Kidney (tissue), 14 donors: ENCODE results near the gene CYTH4. TPM values are rescaled to one million over a fixed set of nuclear protein-coding genes. Genes with fewer than 3 reads are reported as not detected.

Source experiments
- DNase-seq, 5 donors: peaks; one replicate each; pipeline ENCODE4 v3.0.0-alpha.2; 2013 to 2020
- FAIRE-seq: peaks from 2 replicates; lab custom pipeline; 2012; peaks lifted over from hg19 to GRCh38; lab: Jason Lieb, UNC
- H3K27ac ChIP-seq, 2 donors: one replicate each; pipeline ENCODE4 v1.7.0; 2013; ENCODE audit warnings: low read depth in 2 of 2, low read length in 2 of 2, inconsistent platforms in 1 of 2
- H3K27me3 ChIP-seq: one replicate; pipeline ENCODE4 v1.7.1; 2013; ENCODE audit warnings: low read length, inconsistent platforms; ENCODE audit not compliant: control insufficient read depth, insufficient read depth
- H3K36me3 ChIP-seq, 3 donors: one replicate each; pipeline versions ENCODE4 v1.7.0 to v1.7.1; 2013; ENCODE audit warnings: low read length in 3 of 3, control low read depth in 1 of 3, inconsistent platforms in 1 of 3; ENCODE audit not compliant: insufficient read depth in 3 of 3, control insufficient read depth in 2 of 3
- H3K4me1 ChIP-seq, 3 donors: one replicate each; pipeline versions ENCODE4 v1.7.0 to v1.7.1; 2013; ENCODE audit warnings: low read length in 3 of 3, inconsistent platforms in 1 of 3, low read depth in 1 of 3; ENCODE audit not compliant: control insufficient read depth in 2 of 3, insufficient read depth in 2 of 3
- H3K4me3 ChIP-seq, 3 donors: one replicate each; pipeline versions ENCODE4 v1.7.0 to v1.8.1; 2013; ENCODE audit warnings: low read length in 3 of 3, control low read depth in 1 of 3, inconsistent platforms in 1 of 3
- H3K9ac ChIP-seq, 3 donors: one replicate each; pipeline versions ENCODE4 v1.7.0 to v1.7.1; 2013; ENCODE audit warnings: low read length in 3 of 3, control low read depth in 1 of 3, inconsistent platforms in 1 of 3
- H3K9me3 ChIP-seq, 3 donors: one replicate each; pipeline versions ENCODE4 v1.7.0 to v1.7.1; 2013; ENCODE audit warnings: low read length in 3 of 3, control low read depth in 1 of 3, inconsistent platforms in 1 of 3; ENCODE audit not compliant: control insufficient read depth in 2 of 3, insufficient read depth in 1 of 3
- intact Hi-C: fragments of 100-400 bp; cut with DNase I; formaldehyde crosslinking; loops from one replicate; pipeline ENCODE4 v1.11.1; 2022
- polyA plus RNA-seq: library from polyadenylated mRNA; stranded (reverse); fragments of 350-450 nt; fragmentation: Illumina TruSeq; extraction: RNeasy Lipid Tissue Mini Kit (QIAGEN cat#74804); gene quantifications from one replicate; pipeline ENCODE4 v1.2.3, GENCODE V29; 2014; ENCODE audit warnings: low read depth, low replicate concordance; ENCODE audit not compliant: insufficient read depth
- total RNA-seq: library from RNA; stranded (reverse); fragmentation: NEBNext Ultra II Directional; extraction: Animal tissue kit (Norgen Biotek cat#: 25700); gene quantifications from one replicate; pipeline ENCODE4 v1.2.1, GENCODE V29; 2021
- TF ChIP-seq, protein P1 (sequence below): IDR thresholded peaks from 3 replicates; pipeline ENCODE4 v1.5.1; 2012; ENCODE audit warnings: mild to moderate bottlenecking, moderate library complexity, borderline replicate concordance; ENCODE audit not compliant: insufficient read depth; ENCODE audit errors: extremely low read depth
- donor health status: control.
- donor health status: control.
- donor health status: control.
- donor health status: control.
- donor health status: control.
- donor health status: DM: yes; HTN: yes; CAD: no.
- donor health status: Normal renal cell carcinoma (clear cell type).

CYTH4 gene
- total and polyA plus RNA-seq, 2 donors from 2014 or later: 1.9 to 30.2 TPM

DNA sequence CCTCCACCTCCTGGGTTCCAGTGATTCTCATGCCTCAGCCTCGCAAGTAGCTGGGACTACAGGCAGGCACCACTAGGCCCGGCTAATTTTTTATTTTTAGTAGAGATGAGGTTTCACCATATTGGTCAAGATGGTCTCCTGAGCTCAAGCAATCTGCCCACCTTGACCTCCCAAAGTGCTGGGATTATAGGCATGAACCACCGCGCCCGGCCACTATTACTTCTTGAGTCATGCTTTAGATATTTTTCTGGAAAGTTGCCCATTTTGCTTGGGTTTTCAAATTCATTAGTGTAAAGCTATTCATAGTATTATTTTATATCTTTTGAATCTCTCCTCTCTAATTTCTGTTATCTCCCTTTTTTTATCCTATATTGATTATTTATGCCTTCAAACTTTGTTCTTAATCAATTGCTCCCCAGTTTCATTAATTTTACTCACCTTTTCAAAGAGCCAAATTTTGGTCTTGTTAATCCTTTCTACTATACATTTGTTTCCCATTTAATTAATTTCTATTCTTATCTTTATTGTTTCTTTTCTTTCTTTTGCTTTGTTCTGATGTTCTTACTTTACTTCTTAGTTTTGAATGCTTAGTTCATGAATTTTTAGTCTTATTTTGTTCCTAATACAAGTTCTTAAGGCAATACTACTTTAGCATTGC lies 28.0 kb upstream of the CYTH4 start:
- TF ChIP-seq, protein P1, sequence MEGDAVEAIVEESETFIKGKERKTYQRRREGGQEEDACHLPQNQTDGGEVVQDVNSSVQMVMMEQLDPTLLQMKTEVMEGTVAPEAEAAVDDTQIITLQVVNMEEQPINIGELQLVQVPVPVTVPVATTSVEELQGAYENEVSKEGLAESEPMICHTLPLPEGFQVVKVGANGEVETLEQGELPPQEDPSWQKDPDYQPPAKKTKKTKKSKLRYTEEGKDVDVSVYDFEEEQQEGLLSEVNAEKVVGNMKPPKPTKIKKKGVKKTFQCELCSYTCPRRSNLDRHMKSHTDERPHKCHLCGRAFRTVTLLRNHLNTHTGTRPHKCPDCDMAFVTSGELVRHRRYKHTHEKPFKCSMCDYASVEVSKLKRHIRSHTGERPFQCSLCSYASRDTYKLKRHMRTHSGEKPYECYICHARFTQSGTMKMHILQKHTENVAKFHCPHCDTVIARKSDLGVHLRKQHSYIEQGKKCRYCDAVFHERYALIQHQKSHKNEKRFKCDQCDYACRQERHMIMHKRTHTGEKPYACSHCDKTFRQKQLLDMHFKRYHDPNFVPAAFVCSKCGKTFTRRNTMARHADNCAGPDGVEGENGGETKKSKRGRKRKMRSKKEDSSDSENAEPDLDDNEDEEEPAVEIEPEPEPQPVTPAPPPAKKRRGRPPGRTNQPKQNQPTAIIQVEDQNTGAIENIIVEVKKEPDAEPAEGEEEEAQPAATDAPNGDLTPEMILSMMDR: no peak
- H3K4me1 ChIP-seq: no peaks in the 10 kb centered on the region
- no peak overlapping the region for H3K9ac ChIP-seq
- intact Hi-C loops: no loop called here
- no peaks in the 10 kb centered on the region for H3K36me3 ChIP-seq
- no peak for FAIRE-seq
- no peaks in the 10 kb centered on the region for H3K9me3 ChIP-seq
- no peak overlapping the region for H3K4me3 ChIP-seq
- H3K27ac ChIP-seq: no peak overlapping the region
- DNase-seq: no peak
- H3K27me3 ChIP-seq: no peaks in the 10 kb centered on the region

DNA sequence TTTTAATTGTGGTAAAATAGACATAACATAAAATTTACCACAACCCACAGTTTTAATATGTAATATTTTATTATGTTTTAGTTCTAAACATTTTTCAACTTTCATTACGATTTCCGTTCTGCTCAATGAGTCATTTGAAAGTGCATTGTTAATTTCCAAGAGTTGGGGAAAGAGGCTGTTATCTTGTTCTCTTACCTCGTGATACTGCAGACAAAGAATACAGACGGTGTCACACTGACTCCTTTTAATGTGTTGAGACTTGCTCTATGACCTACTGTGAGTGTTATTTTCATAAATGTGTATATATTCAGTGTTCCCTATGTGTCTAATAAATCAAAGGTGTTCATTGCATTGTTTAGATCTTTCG lies 27.5 kb upstream of the CYTH4 start:
- no peak overlapping the region for H3K4me3 ChIP-seq
- H3K9me3 ChIP-seq: no peaks in the 10 kb centered on the region
- intact Hi-C loops: no loop called here
- FAIRE-seq: no peak
- TF ChIP-seq, protein P1: no peak
- no peak for DNase-seq
- no peaks in the 10 kb centered on the region for H3K4me1 ChIP-seq
- H3K36me3 ChIP-seq: no peaks in the 10 kb centered on the region
- H3K27me3 ChIP-seq: no peaks in the 10 kb centered on the region
- H3K27ac ChIP-seq: no peak overlapping the region
- H3K9ac ChIP-seq: no peak overlapping the region

DNA sequence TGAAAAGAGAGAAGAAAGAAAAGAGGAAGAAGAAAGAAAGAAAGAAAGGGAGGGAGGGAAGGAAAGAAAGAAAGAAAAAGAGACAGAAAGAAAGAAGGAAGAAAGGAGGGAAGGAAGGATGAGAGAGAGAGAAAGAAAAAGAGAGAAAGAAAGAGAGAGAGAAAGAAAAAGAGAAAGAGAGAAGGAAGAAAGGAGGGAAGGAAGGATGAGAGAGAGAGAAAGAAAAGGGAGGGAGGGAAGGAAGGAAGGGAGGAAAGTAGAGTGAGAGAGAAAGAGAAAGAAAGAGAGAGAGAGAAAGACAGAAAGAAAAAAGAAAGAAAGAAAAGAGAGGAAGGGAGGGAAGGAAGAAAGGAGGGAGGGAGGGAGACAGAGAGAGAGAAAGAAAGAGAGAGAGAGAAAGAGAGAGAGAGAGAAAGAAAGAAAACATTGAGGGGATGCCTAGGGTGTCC lies 26.7 kb upstream of the CYTH4 start:
- no peak overlapping the region for H3K4me3 ChIP-seq
- TF ChIP-seq, protein P1: no peak
- no peak for DNase-seq
- intact Hi-C loops: no loop called here
- no peaks in the 10 kb centered on the region for H3K4me1 ChIP-seq
- H3K9ac ChIP-seq: no peak overlapping the region
- no peak overlapping the region for H3K27ac ChIP-seq
- H3K9me3 ChIP-seq: no peaks in the 10 kb centered on the region
- H3K27me3 ChIP-seq: no peaks in the 10 kb centered on the region
- FAIRE-seq: no peak
- H3K36me3 ChIP-seq: no peaks in the 10 kb centered on the region
